Measurements from ENCODE around the gene WDR46. TPM values are rescaled to one million over a fixed set of nuclear protein-coding genes. Genes with fewer than 3 reads are reported as not detected.

Gene WDR46
- total and polyA plus RNA-seq, 2 of the 13 experiments (the other 11 are each of a cell fraction or from before 2014, with no cell fraction given) = 47.4 to 105 TPM

- TF ChIP-seq PATZ1 (CRISPR knock-in tag; IDR thresholded peaks at IDR 0.05) (no peak; the same call in none of the 2 replicates), ZNF629 (CRISPR knock-in tag; conservative IDR thresholded peaks at IDR 0.05) (no peak), ZMAT3 (CRISPR knock-in tag; conservative IDR thresholded peaks at IDR 0.05) (0 out of 2 replicates have a peak, but pooled peaks have one; percentile 38), ZNF710 (CRISPR knock-in tag; IDR thresholded peaks at IDR 0.05; ENCODE audit: borderline replicate concordance) (peak; percentile 80; the same call in 1 of the 2 replicates), ZNF792 (CRISPR knock-in tag; IDR thresholded peaks at IDR 0.05) (no peak; the same call in 1 of the 2 replicates), ZNF232 (CRISPR knock-in tag; IDR thresholded peaks at IDR 0.05; ENCODE audit: borderline replicate concordance) (0 out of 2 replicates have a peak, but pooled peaks have one; percentile 62), ZNF484 (CRISPR knock-in tag; IDR thresholded peaks at IDR 0.05; ENCODE audit: borderline replicate concordance, low read depth) (no peak), BHLHE40 (IDR thresholded peaks at IDR 0.05; ENCODE audit: low read length) (no peak), RBAK (CRISPR knock-in tag; IDR thresholded peaks at IDR 0.05) (no peak), CERS6 (CRISPR knock-in tag; IDR thresholded peaks at IDR 0.05) (no peak), GRHL1 (CRISPR knock-in tag; conservative IDR thresholded peaks at IDR 0.05) (no peak), KMT2A (CRISPR knock-in tag; IDR thresholded peaks at IDR 0.05) (0 out of 2 replicates have a peak, but pooled peaks have one; percentile 40), MXD4 (CRISPR knock-in tag; IDR thresholded peaks at IDR 0.05) (peak; percentile 64; the same call in 1 of the 2 replicates), RBFOX2 (IDR thresholded peaks at IDR 0.05; ENCODE audit: low read depth, low read length) (peak; percentile 89), KDM6A (CRISPR knock-in tag; IDR thresholded peaks at IDR 0.05; ENCODE audit: low read depth) (no peak; the same call in none of the 2 replicates), ZNF136 (CRISPR knock-in tag; IDR thresholded peaks at IDR 0.05; ENCODE audit: low read depth) (peak; percentile 62; the same call in 1 of the 2 replicates), ZBTB33 (CRISPR knock-in tag; IDR thresholded peaks at IDR 0.05) (no peak), ZMYM4 (CRISPR knock-in tag; IDR thresholded peaks at IDR 0.05) (peak; percentile 69)
Observed at GRCh38 chr6:33248932-33249731, 39.9 kb downstream of the WDR46 start (continued).
